Hair follicle dermal papilla cell (primary cell): ENCODE measurements around the gene FAM133A. TPM values are rescaled to one million over a fixed set of nuclear protein-coding genes. Genes with fewer than 3 reads are reported as not detected.

Source experiments
- total RNA-seq: library from RNA; depleted of rRNA; stranded (reverse); fragments of >200 nt; gene quantifications from 2 replicates; pipeline ENCODE4 v1.2.3, GENCODE V29; 2012

The FAM133A gene
- total RNA-seq = 0.32 and 0.36 TPM in 2 replicates

DNA sequence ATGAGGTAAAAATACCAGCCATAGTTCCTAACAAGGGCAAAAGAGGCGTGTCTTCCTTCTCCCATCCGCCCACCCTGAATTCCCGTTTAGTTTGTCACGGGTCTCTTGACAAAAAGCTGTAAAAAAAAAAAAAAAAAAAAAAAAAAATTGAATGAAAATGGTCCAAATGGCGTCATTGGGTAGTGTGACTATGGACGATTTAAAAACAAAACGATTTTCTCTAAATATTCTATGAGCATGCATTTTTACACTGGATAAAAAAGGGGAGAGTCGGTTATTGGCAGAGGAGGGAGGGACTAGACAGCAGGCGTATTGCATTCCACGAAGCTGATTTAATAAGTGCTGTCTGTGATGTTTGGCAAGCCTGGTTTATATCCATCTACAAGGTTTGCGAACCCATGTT lies at the start of gene FAM133A:
FAM133A (plus strand) TSS at position 338 of the 403 bp plus-strand sequence. CDS start 35,214 bp downstream, outside the sequence.

DNA sequence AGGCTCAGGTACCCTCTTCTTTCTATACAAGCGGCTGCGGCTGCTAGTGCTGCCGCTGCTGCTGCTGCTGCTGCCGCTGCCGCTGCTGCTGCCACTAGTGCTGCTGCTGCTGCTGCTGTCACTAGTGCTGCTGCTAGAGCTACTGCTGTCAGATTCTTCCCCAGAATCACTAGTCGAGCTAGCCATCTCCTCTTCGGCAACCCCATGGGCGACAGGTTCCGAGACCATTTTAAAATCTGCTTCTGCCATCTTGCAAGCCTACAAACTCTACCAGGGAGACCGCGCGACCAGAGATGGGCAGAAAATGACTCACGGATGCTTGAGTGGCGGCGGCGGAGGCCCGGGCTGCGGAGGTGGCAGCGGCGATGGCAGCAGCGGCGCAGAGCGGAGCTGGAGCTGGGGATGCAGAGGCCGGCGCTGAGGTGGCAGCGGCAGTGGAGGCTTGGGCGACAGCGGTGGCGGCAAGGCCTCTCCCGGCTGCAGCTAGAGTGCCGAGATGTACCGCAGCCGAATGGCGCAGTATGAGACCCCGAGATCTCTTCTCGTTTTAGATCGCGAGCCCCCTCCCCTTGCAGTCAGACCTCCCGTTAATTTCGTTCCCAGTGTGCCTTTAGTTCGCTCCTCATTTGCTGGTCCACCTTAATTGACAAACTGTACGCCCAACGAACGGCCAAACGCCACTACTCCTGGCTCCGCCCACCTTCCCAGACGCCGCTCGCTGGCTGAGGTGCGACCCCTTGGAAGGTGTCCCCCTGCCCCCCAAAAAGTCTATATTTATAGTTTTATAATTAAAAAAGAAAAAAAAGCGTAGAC lies 744 bp upstream of the FAM133A start, which contains the start of gene NAP1L3:
NAP1L3 (minus strand) TSS at position 523 of the 813 bp plus-strand sequence; CDS start at position 249, 274 bp downstream.

Other genes with a start within 250 kb of the FAM133A start
- gene NAP1L3, start 628 bp upstream of the FAM133A start, total RNA-seq = 8.7 and 11.8 TPM in 2 replicates